ENCODE data around the gene GUCA2B. TPM values are rescaled to one million over a fixed set of nuclear protein-coding genes. Genes with fewer than 3 reads are reported as not detected.

GUCA2B gene
- total RNA-seq, 1 donor from 2014 or later = not detected

DNA sequence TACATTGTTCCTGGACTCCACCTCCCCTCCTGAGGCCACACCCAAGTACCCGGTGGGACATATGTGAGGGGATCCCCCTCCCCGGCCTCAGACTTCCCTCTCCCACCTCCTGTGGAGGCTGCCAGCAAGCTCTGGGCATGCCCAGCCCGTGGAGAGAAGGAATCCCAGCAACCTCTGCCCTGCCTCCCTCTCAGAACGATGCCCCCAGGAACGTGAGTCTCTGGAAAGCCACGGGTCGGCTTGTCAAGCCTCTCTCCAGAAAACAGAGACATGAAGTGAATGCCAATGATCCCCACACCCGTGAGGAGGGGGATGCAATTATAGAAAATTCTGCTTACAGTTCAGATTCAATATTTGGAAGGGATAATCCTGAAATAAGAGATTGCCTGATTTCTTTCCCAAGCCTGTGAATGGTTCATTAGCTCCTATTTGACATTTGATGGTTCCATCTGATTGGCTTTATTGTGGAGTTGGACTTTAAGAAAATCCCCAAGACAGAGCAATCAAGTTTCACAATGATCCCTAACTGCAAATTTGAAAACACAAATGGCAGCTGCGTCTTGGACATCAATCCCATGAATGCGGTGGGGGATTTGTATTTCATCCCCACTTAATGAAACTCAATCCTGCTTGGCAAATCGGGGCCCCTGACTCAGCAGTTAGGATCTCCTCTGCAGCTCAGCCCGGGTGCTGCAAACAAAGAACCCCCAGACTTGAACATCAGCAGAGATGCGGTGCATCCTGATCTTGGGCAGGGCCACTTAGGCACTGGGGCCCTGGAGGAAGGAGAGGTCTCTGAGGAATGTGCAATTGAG is 9.1 kb upstream of the GUCA2B start:
- H3K36me3 ChIP-seq (ENCODE audit: control insufficient read depth, insufficient read depth, low read length) = no peaks in the 10 kb centered on the region
- DNase-seq (ENCODE audit: low read depth) = no peak
- H3K27me3 ChIP-seq (ENCODE audit: control insufficient read depth, insufficient read depth, low read length) = peaks cover 31% of the 10 kb centered on the region
- no peak overlapping the region for H3K4me3 ChIP-seq (ENCODE audit: low read depth, low read length)
- TF ChIP-seq, protein P1, sequence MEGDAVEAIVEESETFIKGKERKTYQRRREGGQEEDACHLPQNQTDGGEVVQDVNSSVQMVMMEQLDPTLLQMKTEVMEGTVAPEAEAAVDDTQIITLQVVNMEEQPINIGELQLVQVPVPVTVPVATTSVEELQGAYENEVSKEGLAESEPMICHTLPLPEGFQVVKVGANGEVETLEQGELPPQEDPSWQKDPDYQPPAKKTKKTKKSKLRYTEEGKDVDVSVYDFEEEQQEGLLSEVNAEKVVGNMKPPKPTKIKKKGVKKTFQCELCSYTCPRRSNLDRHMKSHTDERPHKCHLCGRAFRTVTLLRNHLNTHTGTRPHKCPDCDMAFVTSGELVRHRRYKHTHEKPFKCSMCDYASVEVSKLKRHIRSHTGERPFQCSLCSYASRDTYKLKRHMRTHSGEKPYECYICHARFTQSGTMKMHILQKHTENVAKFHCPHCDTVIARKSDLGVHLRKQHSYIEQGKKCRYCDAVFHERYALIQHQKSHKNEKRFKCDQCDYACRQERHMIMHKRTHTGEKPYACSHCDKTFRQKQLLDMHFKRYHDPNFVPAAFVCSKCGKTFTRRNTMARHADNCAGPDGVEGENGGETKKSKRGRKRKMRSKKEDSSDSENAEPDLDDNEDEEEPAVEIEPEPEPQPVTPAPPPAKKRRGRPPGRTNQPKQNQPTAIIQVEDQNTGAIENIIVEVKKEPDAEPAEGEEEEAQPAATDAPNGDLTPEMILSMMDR (IDR thresholded peaks at IDR 0.05; ENCODE audit: insufficient read depth, low read length, poor library complexity, severe bottlenecking) = no peak

DNA sequence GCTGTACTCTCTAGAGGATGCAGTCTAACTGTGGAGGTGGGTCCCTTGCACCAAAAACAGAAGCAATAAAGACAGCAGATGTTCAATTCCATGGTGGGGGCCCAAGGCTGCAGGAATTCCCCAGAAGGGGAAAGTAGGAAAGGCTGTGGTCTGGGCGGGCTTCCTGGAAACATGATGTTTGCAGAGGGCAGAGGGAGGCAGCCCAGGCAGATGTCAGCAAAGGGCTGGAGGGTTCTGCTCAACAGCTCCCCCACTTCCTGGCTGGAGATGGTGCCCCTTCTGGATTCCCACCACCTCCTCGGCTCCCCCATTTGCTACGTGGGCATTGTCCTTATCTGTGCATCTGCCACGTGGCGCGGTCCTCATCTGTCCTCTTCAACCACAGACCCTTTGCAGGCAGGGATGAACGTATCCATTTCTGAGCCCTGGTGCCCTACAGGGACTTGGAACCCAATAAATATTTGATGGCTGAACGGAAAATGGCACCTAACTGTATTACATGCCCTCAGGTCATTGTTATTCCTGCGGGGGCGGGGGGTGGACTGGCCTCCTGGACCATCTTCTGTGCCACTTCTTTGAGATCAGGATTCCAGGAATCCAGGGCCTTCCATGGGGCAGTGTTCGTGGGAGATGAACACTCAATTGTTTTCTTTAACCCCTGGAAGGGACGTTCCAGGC is 8.4 kb upstream of the GUCA2B start:
- no peak for DNase-seq (ENCODE audit: low read depth)
- Histone ChIP-seq H3K4me3 (ENCODE audit: low read depth, low read length) (no peak overlapping the region), H3K36me3 (ENCODE audit: control insufficient read depth, insufficient read depth, low read length) (no peaks in the 10 kb centered on the region), H3K27me3 (ENCODE audit: control insufficient read depth, insufficient read depth, low read length) (peaks cover 31% of the 10 kb centered on the region)
- TF ChIP-seq, protein P1 (IDR thresholded peaks at IDR 0.05; ENCODE audit: insufficient read depth, low read length, poor library complexity, severe bottlenecking) = no peak

DNA sequence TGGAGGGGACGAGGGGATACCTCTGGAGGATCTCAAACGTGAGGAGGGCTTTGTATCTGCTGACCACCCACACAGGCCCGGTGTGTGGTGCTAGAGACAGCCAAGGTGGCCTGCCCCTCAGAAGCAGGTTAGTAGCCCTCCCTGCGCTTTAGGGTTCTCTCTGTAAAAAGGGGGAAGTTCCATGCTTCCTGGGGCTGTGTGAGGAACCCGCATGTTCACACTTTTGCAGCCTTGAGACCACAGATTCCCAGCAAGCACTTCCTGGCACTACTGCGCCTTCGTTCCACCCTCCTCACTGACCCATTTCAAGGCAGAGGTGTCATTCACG is 7.9 kb upstream of the GUCA2B start:
- Histone ChIP-seq H3K4me3 (ENCODE audit: low read depth, low read length) (no peak overlapping the region), H3K27me3 (ENCODE audit: control insufficient read depth, insufficient read depth, low read length) (peaks cover 33% of the 10 kb centered on the region), H3K36me3 (ENCODE audit: control insufficient read depth, insufficient read depth, low read length) (no peaks in the 10 kb centered on the region)
- TF ChIP-seq, protein P1 (IDR thresholded peaks at IDR 0.05; ENCODE audit: insufficient read depth, low read length, poor library complexity, severe bottlenecking) = no peak
- DNase-seq (ENCODE audit: low read depth) = no peak

DNA sequence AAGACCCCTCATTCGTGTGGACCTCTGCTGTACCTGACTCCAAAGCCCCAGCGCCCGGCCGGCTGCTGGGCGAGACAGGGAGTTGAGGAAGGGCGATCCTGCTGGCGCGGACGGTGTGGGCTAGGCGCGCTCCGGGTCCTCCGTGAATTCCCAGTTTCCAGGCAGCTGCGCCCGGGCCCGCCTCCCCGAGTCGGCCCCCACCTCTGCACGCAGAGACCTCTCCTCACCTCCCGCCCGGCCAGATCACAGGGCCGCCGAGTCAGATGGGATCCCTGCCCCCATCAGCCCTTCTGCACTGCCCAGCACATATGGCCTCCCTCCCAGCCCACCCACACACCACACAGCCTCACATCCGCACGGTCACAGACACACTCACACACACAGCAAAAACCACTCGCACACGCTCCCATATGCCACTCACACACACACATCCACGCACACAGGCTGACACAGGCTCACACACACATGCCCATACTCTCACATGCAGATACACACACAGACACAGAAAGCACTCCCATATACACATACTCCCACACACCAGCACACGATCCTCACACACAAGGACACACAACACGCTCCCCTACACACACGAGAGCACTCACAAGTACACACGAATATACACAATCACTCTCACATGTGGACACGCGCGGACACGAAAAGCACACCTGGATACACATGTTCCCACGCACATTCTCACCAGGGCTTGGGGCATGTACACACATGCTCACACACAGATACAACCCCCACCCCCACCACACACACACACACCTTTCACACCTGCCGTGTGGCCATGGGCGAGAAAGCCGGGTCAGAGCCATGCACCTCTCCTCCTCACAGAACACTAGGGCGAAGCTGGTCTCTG is 7.2 kb upstream of the GUCA2B start:
- TF ChIP-seq, protein P1 (IDR thresholded peaks at IDR 0.05; ENCODE audit: insufficient read depth, low read length, poor library complexity, severe bottlenecking) = no peak
- DNase-seq (ENCODE audit: low read depth) = no peak
- Histone ChIP-seq H3K27me3 (ENCODE audit: control insufficient read depth, insufficient read depth, low read length) (peaks cover 35% of the 10 kb centered on the region), H3K36me3 (ENCODE audit: control insufficient read depth, insufficient read depth, low read length) (no peaks in the 10 kb centered on the region), H3K4me3 (ENCODE audit: low read depth, low read length) (no peak overlapping the region)

DNA sequence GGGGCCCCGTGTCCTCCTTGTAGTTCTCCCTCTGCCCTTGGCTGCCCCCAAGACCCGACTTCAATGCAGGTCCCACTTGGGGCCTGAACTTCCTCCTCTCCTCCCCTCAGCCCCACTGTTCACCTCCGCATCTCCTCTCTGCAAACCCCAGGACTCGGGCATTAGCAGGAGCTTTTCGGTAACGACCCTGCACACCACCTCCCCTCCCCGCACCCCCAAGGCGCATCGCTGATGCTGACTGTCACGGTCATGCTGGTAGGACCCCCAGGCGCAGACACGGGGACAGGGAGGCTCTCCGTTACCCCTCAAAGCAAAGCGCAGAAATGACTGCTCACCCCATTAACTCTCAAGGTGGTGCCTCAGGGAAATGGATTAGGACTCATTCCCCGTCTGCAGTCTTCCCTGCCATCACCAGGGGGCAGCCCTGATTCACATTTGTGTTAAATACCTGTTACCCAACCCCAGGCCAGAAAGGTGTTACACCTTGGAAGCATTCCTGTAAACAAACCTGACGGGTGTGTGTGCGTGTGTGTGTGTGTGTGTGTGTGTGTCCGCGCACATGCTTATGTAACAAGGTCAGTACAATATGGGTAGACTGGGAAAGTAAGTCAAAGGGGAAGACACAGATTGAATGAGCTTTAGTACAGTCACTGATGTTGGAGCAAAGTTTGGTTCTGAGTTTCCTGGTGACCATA is 6.4 kb upstream of the GUCA2B start:
- Histone ChIP-seq H3K36me3 (ENCODE audit: control insufficient read depth, insufficient read depth, low read length) (no peaks in the 10 kb centered on the region), H3K4me3 (ENCODE audit: low read depth, low read length) (no peak overlapping the region), H3K27me3 (ENCODE audit: control insufficient read depth, insufficient read depth, low read length) (peaks cover 35% of the 10 kb centered on the region)
- DNase-seq (ENCODE audit: low read depth) = no peak
- TF ChIP-seq, protein P1 (IDR thresholded peaks at IDR 0.05; ENCODE audit: insufficient read depth, low read length, poor library complexity, severe bottlenecking) = peak; percentile 87

Measured in kidney epithelial cell (primary cell).